ENCODE measurements around the gene MRPS35.

The MRPS35 gene

DNA sequence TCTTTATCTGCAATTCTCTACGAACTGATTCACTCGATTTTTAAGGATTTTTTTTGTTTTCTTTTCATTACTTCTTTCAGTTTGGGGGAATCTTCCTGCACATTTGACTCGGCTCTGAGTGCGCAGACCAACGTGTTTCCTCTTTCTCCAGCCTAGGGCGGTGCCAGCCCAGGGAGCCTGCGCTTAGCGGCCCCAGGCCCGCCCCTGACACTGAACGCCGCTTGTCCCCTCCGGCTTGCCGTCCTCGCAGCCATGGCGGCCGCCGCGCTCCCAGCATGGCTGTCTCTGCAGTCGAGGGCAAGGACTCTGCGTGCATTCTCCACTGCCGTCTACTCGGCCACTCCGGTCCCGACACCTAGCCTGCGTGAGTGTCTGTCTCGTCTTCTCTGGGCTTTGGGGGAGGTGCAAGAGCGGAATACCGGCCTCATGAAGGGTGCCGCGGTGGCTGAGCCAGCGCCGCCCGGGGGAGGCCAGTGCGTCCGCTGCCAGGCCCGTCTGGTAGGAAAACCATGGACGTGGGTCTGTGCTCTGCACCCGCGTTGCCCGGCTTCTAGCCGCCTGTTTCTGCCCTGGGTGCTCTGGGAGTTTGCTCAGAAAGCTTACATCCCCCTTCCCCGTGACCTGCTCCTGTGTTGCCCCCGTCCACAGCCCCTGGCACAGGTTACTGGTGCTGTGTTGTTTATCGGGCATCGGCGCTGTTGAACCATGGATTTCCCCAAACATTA is at the start of gene MRPS35:
TSS of gene MRPS35 (plus strand) at position 241 of the 725 bp plus-strand sequence. CDS start at position 253, 12 bp downstream.
- DNase-seq: peak; percentile 91

DNA sequence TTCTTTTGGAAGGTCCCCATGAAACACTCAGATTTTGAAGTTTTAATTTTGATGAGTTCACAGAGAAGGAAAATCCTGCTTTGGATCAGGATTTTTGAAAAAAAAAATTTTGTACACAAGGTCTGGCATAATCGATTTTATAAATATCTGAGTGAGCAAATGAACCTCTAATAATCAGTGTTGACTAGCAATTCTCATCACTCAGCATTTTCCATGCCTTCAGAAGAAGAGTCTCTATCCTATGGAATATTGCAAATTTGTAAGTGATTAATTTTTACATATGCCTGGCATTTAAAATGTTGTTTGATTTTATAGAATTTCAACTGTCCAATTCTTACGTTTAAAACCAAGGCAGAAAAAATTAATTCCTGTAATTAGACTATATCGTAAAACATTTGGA is 44.9 kb upstream of the MRPS35 start:
- DNase-seq: no peak

DNA sequence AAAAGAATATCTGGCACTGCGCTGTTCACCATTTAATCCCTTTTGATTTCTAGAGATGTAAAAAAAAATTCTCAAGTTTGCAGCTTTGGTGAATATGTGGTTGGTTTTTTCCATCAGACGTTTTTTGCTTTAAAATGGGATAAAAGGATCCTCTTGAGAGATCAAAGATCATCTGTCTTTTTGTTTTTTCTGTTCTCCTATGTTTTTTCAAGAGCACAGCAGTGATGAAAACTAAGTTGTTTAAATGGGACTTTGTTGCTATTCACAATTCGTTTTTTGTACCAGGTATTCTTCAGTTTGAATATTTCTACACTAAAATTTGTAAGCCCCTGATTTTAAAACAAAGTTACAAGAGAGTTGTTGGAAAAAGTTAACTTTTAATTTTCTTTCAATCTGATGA is 44.1 kb upstream of the MRPS35 start:
- DNase-seq: no peak

DNA sequence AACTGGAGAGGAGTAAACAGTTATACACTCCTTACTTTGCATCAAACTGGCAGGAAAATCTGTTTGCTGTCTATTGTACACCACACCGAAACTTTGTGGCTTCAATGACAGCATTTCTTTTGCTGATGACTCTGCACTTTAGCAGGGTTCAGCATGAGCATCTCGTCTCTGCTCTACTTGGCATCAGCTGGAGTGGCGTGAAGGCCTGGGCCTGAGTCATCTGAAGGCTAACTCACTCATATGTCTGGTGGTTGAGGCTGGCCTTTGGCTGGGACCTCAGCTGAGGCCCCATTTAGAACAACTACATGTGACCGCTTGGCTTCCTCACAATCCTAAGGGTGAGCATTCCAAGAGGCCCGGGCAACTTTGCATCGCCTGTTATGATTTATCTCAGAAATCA is 43.1 kb upstream of the MRPS35 start:
- DNase-seq: no peak

DNA sequence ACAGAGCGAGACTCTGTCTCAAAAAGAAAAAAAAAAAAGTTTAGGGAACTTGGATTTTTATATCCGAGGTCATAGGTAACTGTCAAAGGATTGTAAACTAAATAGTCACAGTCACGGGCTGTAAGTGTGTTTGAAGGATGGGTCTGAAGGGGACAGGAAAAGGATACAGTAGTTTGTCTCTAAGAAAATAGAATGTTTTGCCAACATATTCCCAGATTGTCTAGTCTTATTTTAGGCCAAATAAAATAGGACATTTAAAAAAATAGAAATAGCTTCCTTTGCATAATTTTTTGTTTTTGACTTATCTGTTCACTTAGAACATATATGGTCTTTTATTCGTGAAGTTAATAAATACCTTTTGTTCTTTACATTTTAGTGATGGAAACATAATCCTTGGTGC is 38.6 kb upstream of the MRPS35 start:
- no peak for DNase-seq

DNA sequence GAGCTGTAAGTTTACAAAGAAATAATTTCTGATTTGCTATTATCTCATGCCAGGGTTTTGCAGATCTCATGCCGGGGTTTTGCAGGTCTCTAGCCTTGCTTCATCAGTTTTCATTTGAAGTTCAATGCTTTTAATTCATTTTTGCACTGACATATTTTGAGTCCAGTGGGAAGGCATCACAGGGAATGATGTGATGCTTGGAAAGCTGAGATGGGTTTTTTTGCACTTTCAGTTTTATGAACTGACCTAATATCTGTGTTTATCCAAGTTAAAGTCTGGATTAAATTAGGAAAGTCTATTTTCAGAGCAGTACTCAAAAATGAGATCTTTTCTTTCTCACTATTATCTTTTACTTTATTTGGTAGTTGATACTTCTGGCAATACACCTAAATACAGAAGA is 38.0 kb upstream of the MRPS35 start:
- no peak for DNase-seq

DNA sequence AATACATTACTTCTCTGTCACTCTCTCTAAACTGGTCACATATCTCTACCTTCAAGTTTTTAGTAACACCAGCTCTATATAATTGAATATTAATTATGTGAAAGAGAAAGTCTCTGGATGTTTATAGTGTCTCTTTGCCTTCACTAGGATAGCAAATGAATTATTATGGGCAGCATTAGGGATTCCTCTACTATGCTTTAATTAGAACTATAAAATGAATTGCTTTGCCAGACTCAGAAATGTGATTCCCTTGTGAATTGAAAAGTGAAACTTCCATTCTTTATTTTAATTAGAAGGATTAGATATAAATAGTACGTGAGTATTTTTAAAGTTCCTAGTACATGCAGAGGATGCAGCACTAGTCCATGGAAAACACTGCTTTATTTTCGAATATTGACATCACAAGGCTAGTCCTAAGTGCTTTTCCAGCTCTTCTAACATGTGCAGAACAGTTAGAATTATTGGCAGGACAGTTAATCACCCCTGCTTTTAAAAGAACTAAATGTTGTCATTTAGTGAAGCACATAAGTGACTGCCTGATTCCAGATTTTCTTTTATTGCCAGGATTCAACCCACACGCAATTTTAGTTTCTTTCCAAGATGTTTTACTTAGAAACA is 37.4 kb upstream of the MRPS35 start:
- no peak for DNase-seq

DNA sequence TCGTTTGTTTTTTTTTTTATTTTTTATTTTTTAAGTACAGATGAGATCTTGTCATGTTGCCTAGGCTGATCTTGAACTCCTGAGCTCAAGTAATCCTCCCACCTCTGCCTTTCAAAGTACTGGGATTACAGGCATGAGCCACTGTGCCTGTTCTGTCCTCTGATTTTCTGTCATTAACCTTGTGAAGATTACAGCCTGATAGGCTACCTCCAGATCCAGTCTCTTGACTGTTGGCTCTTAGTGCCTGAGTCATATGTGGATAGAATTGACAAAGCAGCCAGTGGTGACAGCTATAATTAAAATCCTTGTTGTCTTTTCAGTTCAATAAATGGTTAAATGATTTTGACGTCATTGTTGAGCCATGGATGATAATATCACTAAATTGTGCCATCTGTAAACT is 35.6 kb upstream of the MRPS35 start:
- DNase-seq: no peak

DNA sequence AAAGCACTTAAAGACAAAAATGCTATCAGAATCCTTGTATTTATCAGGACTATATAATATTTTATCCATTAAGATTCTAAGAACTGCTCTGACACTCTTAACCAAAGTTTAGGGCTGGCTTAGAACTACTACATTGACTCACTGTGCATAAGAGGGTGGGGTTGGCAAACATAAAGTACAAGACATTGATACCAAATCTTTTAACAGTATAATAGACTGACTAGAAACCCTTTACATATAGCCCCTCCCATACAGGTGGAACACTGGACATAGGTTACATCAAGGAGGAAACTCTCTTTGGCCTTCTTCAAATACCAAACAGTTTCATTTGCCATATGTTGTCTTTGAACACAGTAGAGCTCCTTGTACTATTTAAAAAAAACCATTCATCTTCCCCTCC is 30.0 kb upstream of the MRPS35 start:
- no peak for DNase-seq

DNA sequence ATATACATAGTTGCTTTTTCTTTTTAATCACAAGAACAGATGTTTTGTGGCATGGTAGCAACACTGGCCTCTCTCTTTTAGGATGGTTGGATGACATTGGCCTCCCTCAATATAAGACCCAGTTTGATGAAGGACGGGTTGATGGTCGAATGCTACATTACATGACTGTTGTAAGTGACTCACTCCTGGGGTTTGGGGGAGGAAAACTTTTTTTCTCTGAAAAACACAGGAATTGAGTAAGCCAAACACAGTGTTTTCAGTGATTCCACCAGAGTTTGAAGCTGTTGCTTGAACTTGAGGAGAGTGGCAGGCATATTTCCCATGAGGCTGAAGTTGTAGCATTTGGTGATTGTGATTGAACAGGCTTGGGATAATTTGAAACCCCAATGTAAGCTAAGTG is 28.1 kb upstream of the MRPS35 start:
- DNase-seq: no peak

DNA sequence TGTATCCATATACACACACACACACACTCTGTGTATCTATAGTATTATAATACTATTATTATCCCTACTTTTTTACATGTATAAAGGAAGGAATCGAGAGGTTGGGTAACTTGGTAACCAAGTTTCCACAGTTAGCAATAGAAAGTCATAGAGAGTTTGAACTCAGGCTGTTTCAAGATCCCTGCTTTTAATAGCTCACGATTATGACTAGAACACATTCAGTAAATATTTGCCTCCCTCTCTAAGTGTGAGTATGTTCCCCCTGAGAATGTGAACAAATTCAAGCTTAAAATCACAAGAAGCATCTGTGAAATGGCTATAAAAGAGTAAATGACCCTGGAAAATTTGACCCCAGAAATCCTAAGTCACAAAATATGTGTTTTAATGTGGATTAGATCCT is 25.4 kb upstream of the MRPS35 start:
- no peak for DNase-seq

DNA sequence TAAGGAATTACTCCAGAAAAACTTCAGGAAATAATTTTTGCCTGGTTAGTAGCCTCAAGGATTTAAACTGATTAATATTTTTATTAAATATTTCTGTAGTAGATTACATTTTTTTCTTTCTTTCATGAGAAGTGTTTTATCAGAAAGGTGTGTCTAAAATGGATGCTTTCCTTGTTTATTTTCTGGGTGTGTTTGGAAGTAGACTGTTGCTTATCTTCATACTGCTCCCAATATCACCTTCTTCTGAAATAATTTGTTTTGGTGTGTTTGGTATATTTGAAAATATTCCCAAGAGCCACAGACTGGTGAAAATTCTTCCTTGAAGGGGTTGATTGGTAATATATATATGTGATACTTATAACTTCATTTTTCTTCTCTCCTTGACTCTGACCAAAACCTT is 24.5 kb upstream of the MRPS35 start:
- DNase-seq: no peak

DNA sequence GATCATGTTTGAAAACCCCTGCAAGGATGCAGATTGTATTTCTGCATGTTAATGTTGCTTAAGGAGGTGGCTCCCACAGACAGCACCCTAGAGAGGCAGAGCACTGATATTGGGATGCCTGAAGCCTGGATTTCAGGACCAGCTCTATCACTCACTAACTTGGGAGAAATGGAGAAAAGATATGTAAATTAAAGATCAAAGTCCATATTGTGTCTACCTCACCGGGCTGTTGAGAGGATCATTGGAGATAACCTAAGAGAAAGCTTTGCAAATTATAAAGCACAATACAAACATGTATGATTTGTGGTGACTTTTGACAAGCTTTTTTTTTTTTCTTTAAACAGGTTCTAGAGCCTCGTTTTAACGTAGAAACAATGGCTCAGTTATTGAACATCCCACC is 22.0 kb upstream of the MRPS35 start:
- no peak for DNase-seq

DNA sequence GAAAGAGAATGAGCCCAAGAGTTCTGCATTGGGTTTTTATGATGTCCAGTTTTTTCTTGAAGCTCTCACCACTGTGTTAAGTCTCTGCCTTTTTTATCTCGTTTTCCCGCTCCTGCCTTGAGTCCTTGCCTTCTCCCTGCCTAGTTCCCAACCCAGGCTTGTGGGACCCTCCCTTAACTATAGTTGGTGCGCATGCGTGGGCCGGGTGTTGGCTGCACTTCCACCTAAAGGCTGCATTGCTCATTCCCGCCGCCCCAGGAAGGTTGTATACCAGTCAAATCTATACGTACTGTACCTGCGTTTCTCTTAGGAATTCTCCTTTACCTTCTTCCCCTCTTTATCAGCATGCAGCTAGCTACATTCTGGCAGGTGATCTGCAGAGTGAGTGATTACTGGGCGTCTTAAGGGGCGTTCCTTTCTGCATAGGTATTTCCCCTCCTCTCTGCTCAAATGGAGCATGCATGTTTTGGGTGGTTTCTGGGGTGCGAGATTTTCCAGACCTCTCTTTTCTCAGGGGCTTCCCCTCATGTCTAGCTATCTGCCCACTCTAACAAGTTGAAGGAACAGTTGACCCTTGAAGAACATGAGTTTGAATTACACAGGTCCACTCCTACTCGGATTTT is 21.0 kb upstream of the MRPS35 start:
- DNase-seq: no peak

DNA sequence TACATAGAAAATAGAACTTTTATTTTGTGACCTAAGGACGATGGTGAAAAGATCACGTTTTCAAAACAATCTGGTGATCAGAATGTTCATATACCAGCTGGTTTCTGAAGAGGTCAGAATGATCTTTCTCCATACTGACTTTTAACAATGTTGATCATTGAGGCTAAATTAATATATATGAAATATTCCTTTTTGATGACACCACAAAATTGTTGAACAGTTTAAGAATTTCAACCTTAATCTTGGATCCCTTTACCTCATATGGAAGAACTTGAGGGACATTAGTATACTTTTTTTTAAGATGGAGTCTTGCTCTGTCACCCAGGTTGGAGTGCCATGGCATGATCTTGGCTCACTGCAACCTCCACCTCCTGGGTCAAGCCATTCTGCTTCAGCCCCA is 17.2 kb upstream of the MRPS35 start:
- DNase-seq: no peak

DNA sequence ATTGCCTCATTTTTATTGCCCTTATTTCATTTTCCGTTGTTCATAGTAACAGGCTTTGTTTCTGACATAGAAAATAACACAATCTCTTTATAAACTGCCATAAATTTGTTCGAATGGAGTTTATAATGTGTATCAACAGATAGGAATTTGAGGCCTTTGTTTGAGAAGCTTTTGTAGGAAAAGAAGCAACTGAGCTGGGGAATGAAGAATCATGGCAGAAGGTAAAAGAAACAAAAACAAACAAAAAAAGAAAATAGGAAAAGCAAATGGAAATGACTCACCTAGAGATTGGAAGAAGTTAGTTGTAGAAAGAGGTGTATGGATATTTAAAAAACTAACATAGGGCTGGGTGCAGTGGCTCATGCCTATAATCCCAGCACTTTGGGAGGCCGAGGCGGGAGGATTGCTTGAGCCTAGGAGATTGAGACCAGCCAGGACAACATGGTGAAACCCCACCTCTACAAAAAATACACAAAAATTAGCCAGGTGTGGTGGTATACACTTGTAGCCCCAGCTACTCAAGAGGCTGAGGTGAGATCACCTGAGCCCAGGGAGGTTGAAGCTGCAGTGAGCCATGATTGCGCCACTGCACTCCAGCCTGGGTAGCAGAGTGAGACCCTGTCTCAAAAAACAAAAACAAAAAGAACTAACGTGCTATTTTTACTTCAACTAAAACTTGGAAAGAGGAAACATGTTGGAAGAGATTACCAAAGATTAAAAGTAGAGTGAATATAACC is 14.9 kb upstream of the MRPS35 start:
- DNase-seq: no peak

DNA sequence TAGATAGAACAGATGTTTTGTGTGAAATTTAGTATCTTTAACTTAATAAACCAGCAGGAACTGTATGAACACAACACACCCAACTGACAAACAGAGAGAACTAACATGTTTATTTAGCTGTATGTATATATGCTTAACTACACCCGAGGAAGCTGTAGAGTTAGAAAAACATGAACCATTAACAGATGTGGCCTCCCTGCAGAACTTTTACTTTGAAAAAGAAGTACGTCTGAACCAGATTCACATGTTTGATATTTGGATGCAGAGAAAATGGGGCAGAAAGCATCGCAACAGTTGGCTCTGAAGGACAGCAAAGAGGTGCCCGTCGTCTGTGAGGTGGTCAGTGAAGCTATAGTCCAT is 14.4 kb upstream of the MRPS35 start, which contains the start of gene REP15:
TSS of gene REP15 (plus strand) at position 155 of the 360 bp plus-strand sequence. CDS start at position 271, 116 bp downstream.
- DNase-seq: no peak

DNA sequence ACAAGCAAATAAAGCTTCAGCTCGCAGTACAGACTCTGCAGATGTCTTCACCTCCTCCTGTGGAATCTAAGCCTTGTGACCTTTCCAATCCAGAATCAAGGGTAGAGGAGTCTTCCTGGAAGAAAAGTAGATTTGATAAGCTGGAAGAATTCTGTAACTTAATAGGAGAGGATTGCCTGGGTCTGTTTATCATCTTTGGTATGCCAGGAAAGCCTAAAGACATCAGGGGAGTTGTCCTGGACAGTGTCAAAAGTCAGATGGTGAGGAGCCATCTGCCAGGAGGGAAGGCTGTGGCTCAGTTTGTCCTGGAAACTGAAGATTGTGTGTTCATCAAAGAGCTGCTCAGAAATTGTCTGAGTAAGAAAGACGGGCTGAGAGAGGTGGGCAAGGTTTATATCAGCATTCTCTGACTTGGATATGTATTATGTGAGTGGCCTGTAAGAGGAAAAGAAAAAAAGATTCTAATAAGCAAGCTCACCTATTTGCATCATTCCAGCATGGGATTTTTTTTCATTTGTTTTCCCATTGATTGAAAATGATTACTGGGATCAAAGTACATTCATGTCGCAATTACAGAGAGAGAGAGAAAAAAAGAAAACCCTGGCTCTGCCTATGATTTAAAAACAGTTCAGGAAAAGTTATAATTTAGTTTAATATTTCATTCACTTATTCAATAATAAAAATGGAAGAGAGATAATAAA is 13.6 kb upstream of the MRPS35 start:
- no peak for DNase-seq

DNA sequence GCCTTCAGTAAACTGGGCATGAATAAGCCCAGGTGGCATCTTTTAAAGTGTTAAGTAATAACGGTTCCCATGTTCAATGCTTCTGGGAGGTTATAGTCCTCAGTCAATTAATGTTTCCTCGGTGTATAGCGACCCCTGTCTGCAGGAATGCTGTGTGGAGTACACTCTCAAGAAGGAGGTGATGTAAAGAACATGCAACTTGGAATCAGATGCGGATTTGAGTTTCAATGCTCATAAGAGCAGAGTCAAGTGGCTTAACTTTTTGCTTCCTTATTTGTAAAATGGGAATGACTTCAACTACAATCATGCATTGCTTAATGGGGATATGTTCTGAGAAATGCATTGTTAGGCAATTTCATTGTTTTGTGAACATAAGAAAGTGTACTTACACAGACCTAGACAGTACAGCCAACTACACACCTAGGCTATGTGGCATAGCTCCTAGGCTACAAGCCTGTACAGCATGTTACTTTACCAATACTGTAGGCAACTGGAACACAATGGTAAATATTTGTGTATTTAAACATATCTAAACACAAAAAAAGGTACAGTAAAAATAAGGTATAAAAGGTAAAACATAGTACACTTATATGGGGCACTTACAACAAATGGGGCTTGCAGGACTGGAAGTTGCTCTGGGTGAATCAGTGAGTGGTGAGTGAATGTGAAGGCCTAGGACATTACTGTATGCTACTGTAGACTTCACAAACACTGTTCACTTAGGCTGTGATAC is 6.7 kb upstream of the MRPS35 start:
- peak; percentile 74 to 77 for DNase-seq

DNA sequence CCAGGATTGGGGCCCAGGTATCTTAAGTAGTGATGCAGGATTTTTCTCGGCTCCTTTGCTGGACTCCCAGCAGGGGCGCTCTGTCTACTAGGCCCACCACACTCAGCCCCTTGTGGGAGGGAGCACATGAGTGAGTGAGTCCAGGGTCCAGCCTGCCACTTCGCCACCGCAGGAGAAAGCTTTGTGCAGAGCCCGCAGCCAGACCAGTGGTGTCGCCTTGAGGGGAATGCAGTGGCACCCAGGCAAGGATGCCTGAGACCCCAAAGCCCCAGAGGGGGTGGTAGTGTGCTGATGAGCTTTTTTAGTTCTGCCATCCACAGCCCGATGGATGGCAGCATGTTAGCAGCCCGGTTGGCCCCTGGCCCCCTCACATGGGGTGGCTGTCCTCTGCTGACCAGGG is 5.4 kb upstream of the MRPS35 start:
- DNase-seq: no peak

DNA sequence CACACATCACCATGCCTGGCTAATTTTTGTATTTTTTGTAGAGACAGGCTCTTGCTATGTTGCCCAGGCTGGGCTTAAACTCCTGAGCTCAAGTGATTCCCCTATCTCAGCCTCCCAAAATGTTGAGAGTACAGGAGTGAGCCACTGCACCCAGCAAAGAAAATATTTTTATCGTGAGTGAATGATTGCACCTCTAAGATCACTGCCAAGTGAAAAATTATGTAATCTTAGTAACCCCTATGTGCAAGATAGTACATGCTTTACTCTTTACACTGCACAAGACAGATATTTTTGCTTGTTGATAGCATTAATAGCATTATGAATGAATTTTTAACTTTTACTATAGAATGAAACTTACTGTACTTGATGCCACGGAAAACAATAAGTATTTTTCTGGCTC is 3.4 kb upstream of the MRPS35 start:
- DNase-seq: no peak

DNA sequence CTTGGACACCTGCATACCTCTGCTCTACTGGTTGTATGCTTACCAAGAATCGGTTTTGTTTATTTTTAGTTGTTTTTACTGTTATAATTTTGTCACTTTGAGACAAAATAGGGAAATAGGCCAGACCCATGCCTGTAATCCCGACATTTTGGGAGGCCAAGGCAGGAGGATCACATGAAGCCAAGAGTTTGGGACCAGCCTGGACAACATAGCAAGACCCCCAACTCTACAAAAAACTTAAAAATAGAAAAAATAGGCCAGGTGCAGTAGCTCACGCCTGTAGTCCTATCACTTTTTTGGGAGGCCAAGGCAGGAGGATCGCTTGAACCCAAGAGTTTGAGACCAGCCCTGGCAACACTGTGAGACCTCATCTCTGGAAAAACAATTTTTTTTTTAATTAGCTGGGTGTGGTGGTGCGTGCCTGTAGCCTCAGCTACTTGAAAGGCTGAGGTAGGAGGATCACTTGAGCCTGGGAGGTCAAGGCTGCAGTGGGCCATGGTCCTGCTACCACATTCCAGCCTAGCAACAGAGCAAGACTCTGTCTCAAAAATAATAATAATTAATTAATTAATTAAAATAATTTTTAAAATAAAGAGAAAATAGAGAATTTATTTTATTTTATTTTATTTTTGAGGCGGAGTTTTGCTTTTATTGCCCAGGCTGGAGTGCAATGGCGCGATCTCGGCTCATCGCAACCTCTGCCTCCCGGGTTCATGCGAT is 1.3 kb upstream of the MRPS35 start:
- no peak for DNase-seq

Data from stimulated activated CD4-positive, alpha-beta T cell treated with anti-CD3 and anti-CD28 coated beads, Interleukin-2, amount 100 ng/mL, for 24 hours (primary cell).